Mesothelial cell of epicardium (in vitro differentiated cells): ENCODE measurements around the gene PPP2R3C. TPM values are rescaled to one million over a fixed set of nuclear protein-coding genes. Genes with fewer than 3 reads are reported as not detected.

Experiments
- DNase-seq, 2 experiments: peaks; one replicate each; pipeline ENCODE4 v3.0.0; 2021; ENCODE audit warnings: low spot score in 2 of 2; ENCODE audit not compliant: unreplicated experiment in 2 of 2
- H3K27ac Mint-ChIP-seq: 2 replicates; pipeline ENCODE4 v1.8.0; 2021; ENCODE audit warnings: mixed read lengths
- H3K27me3 Mint-ChIP-seq: 2 replicates; pipeline ENCODE4 v1.8.0; 2021; ENCODE audit warnings: low read depth, mixed read lengths
- H3K36me3 Mint-ChIP-seq: 2 replicates; pipeline ENCODE4 v1.8.0; 2021; ENCODE audit warnings: mixed read lengths
- H3K4me1 Mint-ChIP-seq: 2 replicates; pipeline ENCODE4 v1.8.0; 2021; ENCODE audit warnings: mixed read lengths
- H3K4me3 Mint-ChIP-seq: 2 replicates; pipeline ENCODE4 v1.8.0; 2021; ENCODE audit warnings: mild to moderate bottlenecking, moderate library complexity, mixed read lengths
- H3K9me3 Mint-ChIP-seq: 2 replicates; pipeline ENCODE4 v1.8.0; 2021; ENCODE audit warnings: mixed read lengths
- CTCF ChIP-seq: fragments of 200-600 bp; sonication (generic); IDR thresholded peaks from one replicate; pipeline ENCODE4 v1.5.0; 2021; ENCODE audit warnings: antibody characterized with exemption; ENCODE audit not compliant: unreplicated experiment
- total RNA-seq: library from RNA; stranded (reverse); gene quantifications from 3 replicates; pipeline ENCODE4 v1.2.1, GENCODE V29; 2021

Gene PPP2R3C
- total RNA-seq, 1 donor from 2014 or later = 25.2 TPM

GRCh38 chr14:35123388-35123703 is 1.6 kb upstream of the PPP2R3C start:
- Mint-ChIP-seq H3K4me3 (peak overlapping the region; percentile 97), H3K27ac (peak overlapping the region; percentile 100), H3K4me1 (peaks cover 36% of the 10 kb centered on the region), H3K36me3 (peaks cover 18% of the 10 kb centered on the region), H3K27me3 (no peaks in the 10 kb centered on the region), H3K9me3 (no peaks in the 10 kb centered on the region)
- TF ChIP-seq CTCF = no peak
- no peak for DNase-seq

DNA sequence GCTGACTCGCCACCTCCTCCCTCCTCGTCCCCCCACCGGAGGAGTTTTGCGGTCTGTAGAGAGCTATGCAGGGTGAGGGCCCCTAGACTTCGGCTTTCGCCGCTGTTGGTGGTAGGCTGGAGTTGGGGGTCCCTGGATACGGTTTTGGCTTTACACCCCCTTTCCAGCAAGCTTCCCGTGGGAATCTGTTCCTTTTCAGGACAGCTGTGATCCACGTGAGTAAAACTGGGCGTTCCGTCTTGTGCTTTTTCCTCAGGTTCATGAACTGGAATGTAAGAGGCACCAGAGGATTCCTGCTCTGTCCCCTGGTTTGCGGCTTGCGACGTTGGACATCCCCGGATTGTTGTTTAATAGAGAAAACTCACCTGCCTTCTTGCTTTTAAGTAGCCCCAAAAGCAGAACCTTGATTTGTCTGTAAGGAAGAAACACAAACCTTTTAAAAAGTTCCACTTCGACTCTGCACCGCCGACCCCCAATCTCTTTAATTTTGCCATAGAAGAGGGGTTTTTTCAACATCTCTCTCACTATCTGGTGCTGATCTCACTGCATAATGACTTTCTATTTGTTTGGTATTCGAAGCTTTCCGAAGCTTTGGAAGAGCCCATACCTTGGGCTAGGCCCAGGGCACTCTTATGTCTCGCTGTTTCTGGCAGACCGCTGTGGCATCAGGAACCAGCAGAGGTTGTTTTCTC is 1.1 kb upstream of the PPP2R3C start:
- H3K4me1 Mint-ChIP-seq = peaks cover 33% of the 10 kb centered on the region
- H3K4me3 Mint-ChIP-seq = peak overlapping the region; percentile 97
- no peak for TF ChIP-seq CTCF
- no peaks in the 10 kb centered on the region for H3K27me3 Mint-ChIP-seq
- DNase-seq = no peak
- peak overlapping the region; percentile 100 for H3K27ac Mint-ChIP-seq
- peaks cover 13% of the 10 kb centered on the region for H3K36me3 Mint-ChIP-seq
- H3K9me3 Mint-ChIP-seq = no peaks in the 10 kb centered on the region

- no peak for DNase-seq
- H3K27me3 Mint-ChIP-seq = no peaks in the 10 kb centered on the region
Observed at GRCh38 chr14:35121026-35121886, 534 bp downstream of the PPP2R3C start.

DNA sequence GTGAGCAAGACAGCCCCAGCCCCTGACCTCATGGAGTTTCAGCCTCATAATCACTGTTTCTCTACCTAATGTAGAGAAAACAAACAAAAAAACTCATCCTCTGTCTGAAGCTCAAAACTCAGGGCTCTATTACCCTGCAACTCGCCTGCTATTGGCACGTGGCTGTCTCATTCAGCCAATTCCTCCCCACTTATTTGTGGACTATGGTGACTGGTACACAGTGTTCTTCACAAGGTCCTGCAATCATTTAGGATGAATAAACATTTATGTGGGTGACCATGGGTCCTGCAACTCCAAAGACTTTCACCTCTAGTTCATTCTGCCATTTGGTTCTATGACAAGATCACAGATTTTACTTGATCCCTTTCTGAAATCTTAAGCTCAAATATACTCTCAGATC is 4.7 kb downstream of the PPP2R3C start:
- Mint-ChIP-seq H3K4me3 (no peak overlapping the region), H3K9me3 (peaks cover 4% of the 10 kb centered on the region), H3K27me3 (no peaks in the 10 kb centered on the region), H3K27ac (no peak overlapping the region), H3K4me1 (peaks cover 13% of the 10 kb centered on the region), H3K36me3 (peaks cover 26% of the 10 kb centered on the region)
- no peak for DNase-seq
- no peak for TF ChIP-seq CTCF

More at GRCh38 chr14:35121026-35121886, 534 bp downstream of the PPP2R3C start:
- TF ChIP-seq CTCF = no peak
- peak overlapping the region; percentile 100 for H3K27ac Mint-ChIP-seq
- no peaks in the 10 kb centered on the region for H3K9me3 Mint-ChIP-seq
- peaks cover 32% of the 10 kb centered on the region for H3K4me1 Mint-ChIP-seq
- H3K4me3 Mint-ChIP-seq = peak overlapping the region; percentile 97
- H3K36me3 Mint-ChIP-seq = peaks cover 10% of the 10 kb centered on the region

GRCh38 chr14:35116242-35116641 is 5.5 kb downstream of the PPP2R3C start:
- no peak for DNase-seq
- no peak overlapping the region for H3K27ac Mint-ChIP-seq
- H3K9me3 Mint-ChIP-seq = peaks cover 12% of the 10 kb centered on the region
- TF ChIP-seq CTCF = no peak
- H3K36me3 Mint-ChIP-seq = peaks cover 35% of the 10 kb centered on the region
- no peaks in the 10 kb centered on the region for H3K27me3 Mint-ChIP-seq
- peaks cover 13% of the 10 kb centered on the region for H3K4me1 Mint-ChIP-seq
- H3K4me3 Mint-ChIP-seq = no peak overlapping the region
